Neuronal stem cell (in vitro differentiated cells): ENCODE results near the gene AKAP1.

ENCODE experiments used
- DNase-seq: peaks from one replicate; pipeline ENCODE4 v3.0.0-alpha.2; 2013; ENCODE audit warnings: low spot score
- H2AFZ ChIP-seq: one replicate; pipeline ENCODE4 v1.6.1; 2013; ENCODE audit warnings: mild to moderate bottlenecking, low read length, inconsistent platforms
- H2AK5ac ChIP-seq: 2 replicates; pipeline ENCODE4 v1.6.1; 2013; ENCODE audit warnings: low read depth, mild to moderate bottlenecking, inconsistent platforms, low read length, moderate library complexity, mixed read lengths
- H2BK120ac ChIP-seq: 2 replicates; pipeline ENCODE4 v1.6.1; 2013; ENCODE audit warnings: low read depth, mild to moderate bottlenecking, inconsistent platforms, low read length, moderate library complexity, mixed read lengths
- H2BK12ac ChIP-seq: one replicate; pipeline ENCODE4 v1.6.1; 2013; ENCODE audit warnings: low read length, inconsistent platforms
- H2BK15ac ChIP-seq: 2 replicates; pipeline ENCODE4 v1.6.1; 2013; ENCODE audit warnings: mild to moderate bottlenecking, low read length, inconsistent platforms, mixed read lengths
- H2BK5ac ChIP-seq: one replicate; pipeline ENCODE4 v1.6.1; 2013; ENCODE audit warnings: inconsistent platforms, mild to moderate bottlenecking, low read length, moderate library complexity
- H3K14ac ChIP-seq: one replicate; pipeline ENCODE4 v1.6.1; 2013; ENCODE audit warnings: low read length, inconsistent platforms
- H3K18ac ChIP-seq: 2 replicates; pipeline ENCODE4 v1.6.1; 2013; ENCODE audit warnings: low read length, inconsistent platforms
- H3K23ac ChIP-seq: 2 replicates; pipeline ENCODE4 v1.6.1; 2013; ENCODE audit warnings: low read depth, mild to moderate bottlenecking, mixed read lengths, low read length, inconsistent platforms; ENCODE audit not compliant: poor library complexity
- H3K27ac ChIP-seq: replicated peaks from 3 replicates; pipeline ENCODE4 v1.5.1; 2013; ENCODE audit warnings: low read length, inconsistent platforms
- H3K27me3 ChIP-seq, 3 experiments: 2 replicates each; pipeline ENCODE4 v1.6.1; 2013; ENCODE audit warnings: low read length in 3 of 3, mild to moderate bottlenecking in 2 of 3, inconsistent platforms in 1 of 3, low read depth in 1 of 3, mixed read lengths in 1 of 3, moderate library complexity in 1 of 3; ENCODE audit not compliant: control insufficient read depth in 3 of 3, insufficient read depth in 3 of 3
- H3K36me3 ChIP-seq, 2 donors: replicated peaks in 1 of 2; 2 replicates each; pipeline ENCODE4 v1.6.1; 2013; ENCODE audit warnings: low read length in 2 of 2; ENCODE audit not compliant: control insufficient read depth in 2 of 2, insufficient read depth in 2 of 2
- H3K4ac ChIP-seq: 2 replicates; pipeline ENCODE4 v1.6.1; 2013; ENCODE audit warnings: inconsistent platforms, mild to moderate bottlenecking, low read length, moderate library complexity
- H3K4me1 ChIP-seq, 2 donors: 1 replicate in 1 of 2; 2 replicates in 1 of 2; pipeline ENCODE4 v1.6.1; 2013; ENCODE audit warnings: low read length in 2 of 2, low read depth in 1 of 2; ENCODE audit not compliant: control insufficient read depth in 2 of 2, insufficient read depth in 1 of 2
- H3K4me2 ChIP-seq: one replicate; pipeline ENCODE4 v1.6.1; 2013; ENCODE audit warnings: mild to moderate bottlenecking, low read length, inconsistent platforms; ENCODE audit not compliant: insufficient read depth, poor library complexity, severe bottlenecking
- H3K4me3 ChIP-seq, 2 donors: 2 replicates each; pipeline ENCODE4 v1.5.1; 2013; ENCODE audit warnings: low read length in 2 of 2, mild to moderate bottlenecking in 2 of 2, inconsistent platforms in 1 of 2, moderate library complexity in 1 of 2
- H3K79me1 ChIP-seq: one replicate; pipeline ENCODE4 v1.6.1; 2013; ENCODE audit warnings: low read depth, mild to moderate bottlenecking, inconsistent platforms, low read length, moderate library complexity
- H3K9ac ChIP-seq: one replicate; pipeline ENCODE4 v1.6.1; 2013; ENCODE audit warnings: mild to moderate bottlenecking, low read depth, low read length, inconsistent platforms; ENCODE audit not compliant: poor library complexity
- H3K9me3 ChIP-seq, 2 donors: replicated peaks in 1 of 2; 2 replicates each; pipeline versions ENCODE3 to v1.6.1; 2013; ENCODE audit warnings: low read length in 2 of 2, mild to moderate bottlenecking in 2 of 2, inconsistent platforms in 1 of 2, low read depth in 1 of 2, mixed read lengths in 1 of 2, moderate library complexity in 1 of 2; ENCODE audit not compliant: control insufficient read depth in 2 of 2, insufficient read depth in 1 of 2
- H4K8ac ChIP-seq: one replicate; pipeline ENCODE4 v1.6.1; 2013; ENCODE audit warnings: low read depth, mild to moderate bottlenecking, inconsistent platforms, low read length, moderate library complexity
- H4K91ac ChIP-seq: one replicate; pipeline ENCODE4 v1.6.1; 2013; ENCODE audit warnings: low read length, low read depth, mild to moderate bottlenecking, inconsistent platforms; ENCODE audit not compliant: poor library complexity
- WGBS, 2 donors: extraction: QIAGEN DNeasy Blood & Tissue Kit; methylation state at CpG; one replicate each; pipeline ENCODE4 v1.1.7; 2013; ENCODE audit warnings: missing lambda C conversion rate in 2 of 2, mixed read lengths in 1 of 2; ENCODE audit not compliant: insufficient read length in 2 of 2, insufficient replicate concordance in 1 of 2; ENCODE audit errors: extremely low coverage in 2 of 2; 5-methylcytosine and 5-hydroxymethylcytosine counted together

AKAP1 gene

DNA sequence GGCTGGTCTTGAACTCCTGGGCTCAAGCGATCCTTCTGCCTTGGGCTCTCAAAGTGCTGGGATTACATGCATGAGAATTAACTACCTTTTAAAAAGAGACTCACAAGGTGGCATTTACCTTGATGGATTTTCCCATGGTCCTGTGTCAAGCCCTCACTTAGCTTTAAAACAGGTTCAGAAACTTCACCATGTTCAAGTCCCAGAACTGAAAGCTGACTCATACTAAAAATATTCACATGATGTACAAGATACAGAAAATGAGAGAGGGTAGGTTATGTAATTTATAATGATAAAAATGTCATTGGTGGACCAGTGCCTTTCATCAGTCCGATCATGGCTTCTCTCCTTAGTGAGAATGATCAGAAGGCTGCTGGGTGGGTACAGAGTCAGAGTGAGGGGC is 4.3 kb upstream of the AKAP1 start:
- Histone ChIP-seq H3K18ac (no peak overlapping the region), H3K4ac (no peak overlapping the region), H2BK15ac (no peak overlapping the region), H4K91ac (no peak overlapping the region), H3K27me3 (no peaks in the 10 kb centered on the region), H3K9ac (no peak overlapping the region), H3K27ac (no peak overlapping the region), H3K23ac (no peak overlapping the region), H2BK5ac (no peak overlapping the region), H2AFZ (no peak overlapping the region), H4K8ac (no peak overlapping the region), H3K4me1 (peaks cover 3% of the 10 kb centered on the region in 2 donors), H3K4me3 (no peak overlapping the region), H3K79me1 (no peaks in the 10 kb centered on the region), H3K4me2 (no peak overlapping the region), H2BK120ac (no peak overlapping the region), H3K14ac (no peak overlapping the region), H3K9me3 (no peaks in the 10 kb centered on the region), H2AK5ac (no peak overlapping the region), H2BK12ac (no peak overlapping the region), H3K36me3 (no peaks in the 10 kb centered on the region)
- no CpG with 5 or more reads among the region's 2 CpGs for WGBS, 2 donors
- no peak for DNase-seq

DNA sequence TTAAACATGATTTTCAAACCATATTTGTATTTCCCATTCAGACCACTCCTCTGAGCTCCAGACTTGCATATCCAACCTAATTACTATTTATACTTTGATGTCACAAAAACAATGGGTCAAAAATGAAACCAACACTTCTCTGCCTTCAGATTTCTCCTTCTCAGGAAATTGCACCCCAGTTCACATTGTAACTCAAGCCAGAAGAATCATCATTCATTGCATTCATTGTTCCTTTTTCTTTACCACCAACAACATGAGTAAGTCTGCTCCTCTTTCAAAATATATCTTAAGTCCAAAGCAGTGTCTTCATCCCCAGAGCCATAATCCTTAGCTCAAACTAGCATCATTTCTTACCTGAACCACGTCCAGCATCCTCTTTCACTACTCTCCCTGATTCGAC is 2.6 kb upstream of the AKAP1 start:
- Histone ChIP-seq H3K18ac (no peak overlapping the region), H4K8ac (no peak overlapping the region), H3K36me3 (peaks cover 0 to 5% of the 10 kb centered on the region in 2 donors), H2BK15ac (no peak overlapping the region), H3K9me3 (no peaks in the 10 kb centered on the region), H2BK5ac (no peak overlapping the region), H2AFZ (no peak overlapping the region), H3K23ac (no peak overlapping the region), H3K4me1 (peaks cover 7% of the 10 kb centered on the region in 2 donors), H3K9ac (no peak overlapping the region), H3K27ac (no peak overlapping the region), H3K4me3 (no peak overlapping the region), H2BK120ac (no peak overlapping the region), H3K4me2 (no peak overlapping the region), H3K79me1 (no peaks in the 10 kb centered on the region), H4K91ac (no peak overlapping the region), H2AK5ac (no peak overlapping the region), H3K14ac (no peak overlapping the region), H2BK12ac (no peak overlapping the region), H3K27me3 (peaks cover 0 to 7% (median 0%) of the 10 kb centered on the region in 3 experiments), H3K4ac (no peak overlapping the region)
- no peak for DNase-seq
- no CpG with 5 or more reads among the region's 2 CpGs for WGBS, 2 donors

DNA sequence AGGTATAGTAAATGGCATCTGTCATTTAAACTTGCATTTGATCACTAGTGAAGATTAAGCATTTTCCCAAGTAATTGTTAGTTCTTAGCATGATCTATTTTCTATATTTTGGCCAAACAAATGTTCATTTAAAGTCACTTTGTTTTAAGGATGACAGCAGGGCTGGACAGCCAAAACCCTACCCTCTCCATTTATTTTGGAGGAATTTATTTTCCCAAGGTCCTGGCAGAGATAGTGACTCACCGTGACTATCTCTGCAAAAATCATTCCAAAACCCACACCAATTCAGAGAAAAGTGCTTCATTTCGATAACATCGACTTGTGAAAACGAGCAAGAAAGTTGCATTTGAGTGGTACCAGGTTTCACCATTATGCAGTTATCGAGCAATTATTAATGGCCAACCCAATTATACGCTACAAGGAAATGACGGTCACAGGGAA is 665 bp upstream of the AKAP1 start:
- Histone ChIP-seq H3K4me1 (peaks cover 12 to 13% of the 10 kb centered on the region in 2 donors), H3K4me2 (peak overlapping the region; percentile 75), H3K27me3 (peaks cover 0 to 7% (median 0%) of the 10 kb centered on the region in 3 experiments), H2AK5ac (no peak overlapping the region), H4K8ac (no peak overlapping the region), H2BK12ac (no peak overlapping the region), H3K9ac (peak overlapping the region; percentile 100), H2BK5ac (peak overlapping the region; percentile 90), H3K27ac (peak overlapping the region; percentile 81), H2AFZ (peak overlapping the region; percentile 96), H3K14ac (no peak overlapping the region), H4K91ac (no peak overlapping the region), H3K4me3 (peak overlapping the region; percentile 91 to 100), H3K79me1 (no peaks in the 10 kb centered on the region), H3K23ac (peak overlapping the region; percentile 96), H3K18ac (peak overlapping the region; percentile 100), H2BK15ac (no peak overlapping the region), H3K9me3 (no peaks in the 10 kb centered on the region), H3K4ac (no peak overlapping the region), H3K36me3 (peaks cover 0 to 10% of the 10 kb centered on the region in 2 donors), H2BK120ac (no peak overlapping the region)
- WGBS, 2 donors = no CpG with 5 or more reads among the region's 7 CpGs
- DNase-seq = no peak

DNA sequence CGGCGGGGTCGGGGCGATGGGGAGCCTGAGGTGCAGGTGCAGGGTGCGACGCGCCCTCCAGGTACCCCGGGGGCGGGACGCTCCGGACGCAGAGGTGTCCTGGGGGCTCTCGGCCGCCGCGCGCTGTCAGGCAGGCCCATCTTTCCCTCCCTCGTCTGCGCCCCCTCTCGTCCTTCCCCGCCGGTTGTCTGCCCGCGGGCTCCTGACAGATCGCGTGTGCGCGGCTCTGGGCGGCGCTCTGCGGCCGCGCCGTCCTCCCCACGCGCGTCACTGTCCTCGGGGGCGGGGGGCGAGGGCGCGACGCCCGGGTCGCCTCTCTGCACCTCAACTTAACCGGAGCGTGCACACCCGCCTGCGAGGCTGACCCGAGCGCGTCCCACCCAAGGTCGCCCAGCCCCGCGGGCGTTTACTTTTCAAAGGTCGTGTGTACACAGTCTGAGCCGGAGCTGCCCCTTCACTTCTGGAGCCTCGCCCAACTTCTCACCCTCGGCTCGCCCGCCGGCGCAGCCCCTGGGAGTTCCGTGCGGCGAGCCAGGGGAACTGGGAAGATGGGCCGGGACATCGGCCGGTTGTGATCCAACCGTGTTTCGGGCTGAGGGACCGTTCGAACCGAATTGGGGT is 512 bp downstream of the AKAP1 start:
- peak; percentile 62 for DNase-seq

More for the DNA sequence above, 512 bp downstream of the AKAP1 start:
- WGBS, 2 donors = no CpG with 5 or more reads among the region's 75 CpGs
- peak overlapping the region; percentile 40 for H2BK5ac ChIP-seq
- peak overlapping the region; percentile 42 for H2BK15ac ChIP-seq
- H2AK5ac ChIP-seq = no peak overlapping the region
- peak overlapping the region; percentile 89 to 91 for H3K4me3 ChIP-seq
- H3K36me3 ChIP-seq = peaks cover 0 to 10% of the 10 kb centered on the region in 2 donors
- H3K4me1 ChIP-seq = peaks cover 12 to 15% of the 10 kb centered on the region in 2 donors
- H2AFZ ChIP-seq = peak overlapping the region; percentile 96
- no peak overlapping the region for H3K27ac ChIP-seq
- no peak overlapping the region for H3K4ac ChIP-seq
- H4K91ac ChIP-seq = no peak overlapping the region
- H3K18ac ChIP-seq = peak overlapping the region; percentile 88
- H3K9ac ChIP-seq = peak overlapping the region; percentile 93
- no peaks in the 10 kb centered on the region for H3K9me3 ChIP-seq
- H3K4me2 ChIP-seq = peak overlapping the region; percentile 95
- no peak overlapping the region for H4K8ac ChIP-seq
- no peak overlapping the region for H2BK12ac ChIP-seq
- no peak overlapping the region for H2BK120ac ChIP-seq
- peak overlapping the region; percentile 96 for H3K23ac ChIP-seq
- H3K27me3 ChIP-seq = peaks cover 0 to 7% (median 0%) of the 10 kb centered on the region in 3 experiments
- no peaks in the 10 kb centered on the region for H3K79me1 ChIP-seq
- peak overlapping the region; percentile 95 for H3K14ac ChIP-seq
